GM12874 (cell line): Measurements from ENCODE around the gene KRTAP4-16.

Source experiments
- CTCF ChIP-seq: IDR thresholded peaks from 2 replicates; pipeline ENCODE4 v1.5.1; 2011; ENCODE audit warnings: low read depth, mild to moderate bottlenecking, control low read depth, low read length, moderate library complexity; ENCODE audit not compliant: insufficient read depth

The KRTAP4-16 gene

GRCh38 chr17:41141361-41141760, 39.4 kb upstream of the KRTAP4-16 start:
- no peak for TF ChIP-seq CTCF

- no peak for TF ChIP-seq CTCF
Observed at GRCh38 chr17:41140360-41141131, 38.5 kb upstream of the KRTAP4-16 start, which contains the start of gene KRTAP4-6. Gene KRTAP4-6 (minus strand): TSS chr17:41140544. CDS start chr17:41140487, 57 bp downstream.

- no peak for TF ChIP-seq CTCF
Observed at GRCh38 chr17:41133880-41134735, 32.1 kb upstream of the KRTAP4-16 start.

- no peak for TF ChIP-seq CTCF
Observed at GRCh38 chr17:41131979-41132378, 30.0 kb upstream of the KRTAP4-16 start.

GRCh38 chr17:41127371-41127770, 25.4 kb upstream of the KRTAP4-16 start:
- TF ChIP-seq CTCF, result no peak

- no peak for TF ChIP-seq CTCF
Observed at GRCh38 chr17:41126412-41126811, 24.4 kb upstream of the KRTAP4-16 start.

GRCh38 chr17:41125064-41125463, 23.1 kb upstream of the KRTAP4-16 start:
- no peak for TF ChIP-seq CTCF
